ELR (cell line): ENCODE measurements around the gene RASGEF1B.
"Not testable (repeated sequence)": the region's sequence is repeated elsewhere in the genome, so short reads cannot be mapped to it uniquely, and the experiment has no call there.

Experiments used
- DNase-seq: peaks from one replicate; pipeline ENCODE4 v3.0.0-alpha.2; 2015; ENCODE audit warnings: low read depth

RASGEF1B gene

GRCh38 chr4:81498046-81498445 is 26.3 kb upstream of the RASGEF1B start:
- DNase-seq: no peak

- DNase-seq: no peak
Measured at GRCh38 chr4:81495345-81495744, 23.6 kb upstream of the RASGEF1B start.

DNA sequence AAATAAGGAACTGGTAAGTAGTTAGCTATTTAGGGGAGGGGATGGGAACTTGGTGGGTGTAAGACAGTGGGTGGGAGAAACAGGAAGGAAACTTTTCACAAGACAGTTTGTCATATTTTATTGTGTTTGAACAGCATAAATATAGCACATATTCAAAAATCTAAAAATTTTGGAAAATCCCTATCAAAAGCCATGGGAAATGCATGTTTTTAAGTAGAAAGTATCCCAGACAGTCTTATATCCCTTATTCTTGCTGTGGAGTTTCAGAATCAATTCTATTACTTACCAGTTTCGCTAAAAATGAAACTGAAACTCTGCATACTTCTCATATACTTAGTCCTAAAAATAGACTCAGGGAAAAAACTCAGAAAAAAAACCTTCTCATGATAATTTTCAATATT is 22.3 kb upstream of the RASGEF1B start:
- no peak for DNase-seq

DNA sequence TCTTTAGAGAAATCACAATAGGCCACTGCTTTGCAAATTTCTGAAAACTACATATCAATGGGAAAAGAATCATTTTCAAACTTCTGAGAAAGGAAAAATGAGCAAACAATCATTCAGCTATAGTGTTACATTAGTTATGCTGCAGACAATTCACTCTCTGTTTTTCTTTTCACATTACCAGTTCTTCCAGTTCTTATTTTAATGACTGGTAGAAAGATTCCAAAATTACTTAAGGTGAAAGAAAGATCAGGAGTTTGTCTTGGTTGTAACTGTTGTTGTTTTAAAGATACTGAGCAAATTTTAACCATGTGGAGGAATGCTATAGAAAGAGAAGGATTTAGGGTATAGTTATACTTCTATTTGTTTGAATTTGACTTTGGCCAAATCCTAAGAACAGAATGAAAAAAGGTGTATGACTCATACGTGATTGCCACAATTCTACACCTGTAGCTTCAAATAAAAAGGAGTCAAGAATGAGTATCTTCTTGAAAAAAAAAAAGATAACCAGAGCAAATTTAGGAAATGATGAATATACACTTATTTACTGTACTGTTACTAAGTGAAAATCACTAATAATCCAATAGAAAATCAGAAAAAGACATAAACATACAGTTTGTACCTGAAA is 21.0 kb upstream of the RASGEF1B start:
- DNase-seq: no peak

- DNase-seq: no peak
Measured at GRCh38 chr4:81491943-81492342, 20.2 kb upstream of the RASGEF1B start.

DNA sequence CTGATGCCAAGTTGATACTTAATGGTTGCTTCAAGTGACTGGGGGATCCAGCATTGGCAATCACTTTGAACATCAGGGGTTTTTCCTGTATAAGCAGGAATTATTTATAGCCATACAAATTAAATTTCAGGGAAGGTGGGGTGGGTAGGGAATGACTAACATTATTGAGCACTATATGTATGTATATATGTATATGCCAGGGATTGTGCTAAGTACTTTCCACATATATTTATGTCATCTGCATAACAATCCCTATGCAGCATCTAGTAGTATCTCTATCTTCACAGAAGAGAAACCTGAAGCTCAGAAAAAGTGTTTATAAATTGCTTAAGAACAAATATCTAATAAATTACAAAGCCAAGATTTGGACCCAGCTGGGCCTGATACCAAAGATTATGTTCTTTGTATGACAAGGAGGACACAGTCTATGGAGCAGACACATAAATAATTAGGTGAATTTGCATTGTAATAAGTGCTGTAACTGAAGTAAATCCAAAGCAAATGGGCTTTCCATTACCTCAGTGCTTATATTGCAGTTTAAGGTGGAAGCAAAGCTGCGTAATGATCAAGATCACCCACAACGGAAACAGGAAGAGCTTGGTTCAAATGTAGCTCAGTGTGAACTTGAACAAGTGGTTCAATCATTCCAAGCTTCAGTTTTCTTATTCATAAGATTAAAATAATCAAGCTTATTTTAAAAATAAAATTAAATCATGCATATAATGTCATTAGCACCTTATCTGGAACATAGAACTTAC is 18.9 kb upstream of the RASGEF1B start:
- DNase-seq: no peak

GRCh38 chr4:81486502-81486901 is 14.8 kb upstream of the RASGEF1B start:
- no peak for DNase-seq

DNA sequence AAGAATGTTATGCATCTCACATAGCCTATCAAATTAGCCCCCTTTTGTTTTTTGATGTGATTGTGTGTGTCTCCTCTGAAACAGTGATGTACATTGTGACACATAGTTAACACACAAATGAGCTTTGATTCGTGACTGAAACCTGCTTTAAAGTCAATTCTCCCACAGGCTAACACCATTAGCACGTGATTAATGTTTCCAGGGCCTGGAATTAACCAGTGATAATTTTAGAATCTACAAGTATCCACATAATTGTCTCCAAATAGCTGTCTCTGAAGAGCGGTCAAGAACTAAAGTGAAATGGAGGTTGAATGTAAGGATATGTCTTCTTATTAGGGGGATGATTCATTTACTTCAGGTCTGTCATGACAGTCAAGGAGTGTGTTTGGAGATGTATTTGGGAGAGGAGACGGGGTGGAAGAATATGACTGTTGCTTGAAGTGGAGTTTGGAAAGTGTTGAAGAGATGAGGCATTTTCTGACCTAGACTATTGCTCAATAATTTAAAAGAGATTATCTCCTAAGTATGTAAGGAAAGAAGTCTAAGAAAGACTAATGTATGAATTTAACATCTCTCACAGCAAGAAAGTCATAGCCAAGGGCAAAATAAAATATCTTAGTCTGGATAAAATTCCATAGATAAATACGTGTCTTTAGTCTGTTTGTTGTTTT is 13.7 kb upstream of the RASGEF1B start:
- DNase-seq: no peak

GRCh38 chr4:81482326-81482725 is 10.6 kb upstream of the RASGEF1B start:
- DNase-seq: no peak

DNA sequence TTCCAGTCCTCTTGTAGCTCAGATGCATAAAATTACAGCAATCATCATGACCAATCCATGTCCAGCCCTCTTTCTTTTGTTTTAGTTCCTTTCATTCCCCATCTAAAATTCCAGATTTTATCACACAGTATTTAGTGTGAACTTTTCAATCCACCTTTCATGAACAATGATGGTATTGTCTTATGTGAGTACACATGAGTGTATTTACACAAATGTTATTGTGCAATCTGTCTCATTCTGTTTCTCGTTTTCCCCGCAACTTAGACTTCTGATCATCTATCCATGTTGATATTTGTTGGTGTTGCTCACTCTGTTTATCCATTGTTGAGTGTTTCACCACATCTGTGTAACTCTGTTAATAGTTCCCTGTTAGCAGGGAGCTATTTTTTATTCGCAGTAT is 9.4 kb upstream of the RASGEF1B start:
- no peak for DNase-seq

GRCh38 chr4:81479573-81479972 is 7.9 kb upstream of the RASGEF1B start:
- not testable (repeated sequence) for DNase-seq

DNA sequence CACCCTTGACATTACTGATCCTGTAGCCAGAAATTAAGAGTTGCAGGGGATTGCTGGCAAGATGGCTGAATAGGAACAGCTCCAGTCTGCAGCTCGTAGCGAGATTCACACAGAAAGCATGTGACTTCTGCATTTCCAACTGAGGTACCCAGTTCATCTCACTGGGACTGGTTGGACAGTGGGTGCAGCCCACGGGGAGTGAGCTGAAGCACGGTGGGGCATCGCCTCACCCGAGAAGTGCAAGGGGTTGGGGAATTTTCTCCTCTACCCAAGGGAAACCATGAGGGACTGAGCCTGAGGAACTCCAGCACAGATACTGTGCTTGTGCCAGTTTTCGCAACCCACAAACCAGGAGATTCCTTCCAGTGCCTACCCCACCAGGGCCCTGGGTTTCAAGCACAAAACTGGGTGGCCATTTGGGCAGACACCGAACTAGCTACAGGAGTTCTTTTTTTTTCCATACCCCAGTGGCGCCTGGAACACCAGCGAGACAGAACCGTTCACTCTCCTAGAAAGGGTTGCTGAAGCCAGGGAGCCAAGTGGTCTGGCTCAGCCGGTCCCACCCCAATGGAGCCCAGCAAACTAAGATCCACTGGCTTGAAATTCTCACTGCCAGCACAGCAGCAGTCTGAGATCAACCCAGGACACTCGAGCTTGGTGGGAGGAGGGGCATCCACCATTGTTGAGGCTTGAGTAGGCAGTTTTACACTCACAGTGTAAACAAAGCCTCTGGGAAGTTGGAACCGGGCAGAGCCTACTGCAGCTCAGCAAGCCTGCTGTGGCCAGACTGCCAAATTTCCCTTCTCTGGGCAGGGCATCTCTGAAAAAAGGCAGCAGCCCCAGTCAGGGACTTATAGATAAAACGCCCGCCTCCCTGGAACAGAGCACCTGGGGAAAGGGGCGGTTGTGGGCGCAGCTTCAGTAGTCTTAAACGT is 1.9 kb upstream of the RASGEF1B start:
- DNase-seq: not testable (repeated sequence)

GRCh38 chr4:81472281-81473182 is 825 bp upstream of the RASGEF1B start:
- no peak for DNase-seq

DNA sequence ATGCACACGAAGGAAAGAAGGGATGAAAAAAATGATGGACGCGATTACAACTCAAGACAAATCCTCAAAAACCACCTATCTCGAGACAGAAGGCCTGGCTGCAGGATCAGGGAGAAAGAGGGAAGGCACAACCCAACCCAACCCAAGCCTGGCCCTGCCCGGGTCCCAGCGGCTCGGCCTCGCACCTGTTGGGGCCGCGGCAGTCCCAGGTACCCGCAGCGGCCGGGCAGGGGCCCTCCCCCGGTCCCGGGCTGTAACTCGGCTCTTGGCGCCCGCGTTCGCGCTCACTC is 464 bp downstream of the RASGEF1B start:
- no peak for DNase-seq

GRCh38 chr4:81470456-81471297 is 1.0 kb downstream of the RASGEF1B start:
- DNase-seq: no peak

DNA sequence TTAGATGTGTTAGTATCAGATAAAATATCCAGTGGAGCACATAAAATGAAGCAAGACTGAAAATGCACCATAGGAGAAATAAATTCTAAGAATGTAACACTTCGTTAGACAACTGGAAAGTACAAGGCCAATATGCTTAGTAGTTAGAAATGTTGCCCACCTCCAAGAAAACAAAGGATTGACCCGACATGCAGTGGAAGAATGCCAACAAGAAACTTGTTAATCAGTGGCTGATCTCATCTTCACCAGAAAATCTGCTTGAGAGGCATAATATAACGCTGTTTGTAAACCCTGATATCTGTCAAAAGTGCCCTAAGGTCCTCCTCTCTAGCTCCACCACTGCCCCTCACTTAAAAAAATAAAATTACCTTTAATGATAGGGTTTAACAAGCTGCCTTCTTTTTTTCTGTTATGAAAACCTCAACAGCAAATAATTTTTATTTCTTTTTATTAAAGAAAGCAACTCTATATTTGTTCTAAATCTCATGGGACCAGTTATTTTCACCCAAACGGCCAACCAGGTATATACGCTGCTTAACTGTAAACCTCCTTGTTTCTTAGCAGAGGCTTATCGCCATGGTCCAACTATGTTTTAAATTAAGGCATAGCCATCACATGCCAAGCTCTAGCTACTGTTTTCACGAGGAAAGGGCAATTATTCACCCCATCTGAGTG is 1.8 kb downstream of the RASGEF1B start:
- DNase-seq: no peak

- no peak for DNase-seq
Measured at GRCh38 chr4:81468678-81469077, 3.0 kb downstream of the RASGEF1B start.

DNA sequence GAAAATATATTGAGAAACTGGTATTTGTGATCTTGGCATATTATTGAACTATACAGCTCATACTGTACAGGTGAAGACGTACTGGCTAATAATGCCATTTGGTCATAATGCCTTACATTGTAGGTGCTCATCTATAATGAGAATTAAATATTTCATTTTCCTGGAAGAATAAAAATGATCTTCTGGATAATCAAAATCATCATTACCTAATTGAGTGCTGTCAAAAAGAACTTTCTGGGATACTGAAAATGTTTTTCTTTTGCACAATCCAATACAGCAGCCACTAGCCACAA is 4.1 kb downstream of the RASGEF1B start:
- no peak for DNase-seq

GRCh38 chr4:81466841-81467671 is 4.7 kb downstream of the RASGEF1B start:
- DNase-seq: peak; percentile 69
